Activated CD8-positive, alpha-beta T cell treated with anti-CD3 and anti-CD28 coated beads for 36 hours (primary cell): Measurements from ENCODE around the gene C9. TPM values are rescaled to one million over a fixed set of nuclear protein-coding genes. Genes with fewer than 3 reads are reported as not detected.

Source experiments
- ATAC-seq: fragments of 200-7000 bp; cut with Tn5 transposase; one replicate; pipeline ENCODE4 v1.10.0; 2021; ENCODE audit warnings: mild to moderate bottlenecking, moderate library complexity
- CTCF ChIA-PET: fragments of 350-600 bp; sonication (Branson Sonifier 250); formaldehyde crosslinking; loops from one replicate; lab custom pipeline; 2021; ENCODE audit warnings: antibody characterized with exemption; lab: Charles Lee
- POLR2A ChIA-PET: fragments of 350-600 bp; sonication (Branson Sonifier 250); formaldehyde crosslinking; loops from one replicate; lab custom pipeline; 2021; ENCODE audit warnings: antibody characterized with exemption; lab: Charles Lee
- DNase-seq: peaks from one replicate; pipeline ENCODE4 v3.0.0-alpha.2; 2020
- H3K27ac Mint-ChIP-seq: one replicate; pipeline ENCODE4 v1.8.0; 2021; ENCODE audit warnings: mild to moderate bottlenecking, mixed read lengths
- H3K27me3 Mint-ChIP-seq: one replicate; pipeline ENCODE4 v1.8.0; 2021; ENCODE audit warnings: mixed read lengths
- H3K36me3 Mint-ChIP-seq: one replicate; pipeline ENCODE4 v1.8.0; 2021; ENCODE audit warnings: low read depth, mixed read lengths
- H3K4me1 Mint-ChIP-seq: one replicate; pipeline ENCODE4 v1.8.0; 2021; ENCODE audit warnings: low read depth, mixed read lengths
- H3K4me3 Mint-ChIP-seq: one replicate; pipeline ENCODE4 v1.8.0; 2021; ENCODE audit warnings: mild to moderate bottlenecking, moderate library complexity, mixed read lengths
- H3K9me3 Mint-ChIP-seq: one replicate; pipeline ENCODE4 v1.8.0; 2021; ENCODE audit warnings: mixed read lengths
- intact Hi-C: fragments of 100-400 bp; cut with micrococcal nuclease; formaldehyde crosslinking; loops from one replicate; pipeline ENCODE4 v1.10.0; 2022
- total RNA-seq, 2 experiments: library from RNA; stranded (reverse); gene quantifications; one replicate each; pipeline ENCODE4 v1.2.3, GENCODE V29; 2021
- TF ChIP-seq, protein P1 (sequence below): fragments of 200-600 bp; IDR thresholded peaks from one replicate; pipeline ENCODE4 v1.8.0; 2022; ENCODE audit warnings: antibody characterized with exemption, mild to moderate bottlenecking

The C9 gene
- total RNA-seq, 2 experiments from 2014 or later, result not detected

DNA sequence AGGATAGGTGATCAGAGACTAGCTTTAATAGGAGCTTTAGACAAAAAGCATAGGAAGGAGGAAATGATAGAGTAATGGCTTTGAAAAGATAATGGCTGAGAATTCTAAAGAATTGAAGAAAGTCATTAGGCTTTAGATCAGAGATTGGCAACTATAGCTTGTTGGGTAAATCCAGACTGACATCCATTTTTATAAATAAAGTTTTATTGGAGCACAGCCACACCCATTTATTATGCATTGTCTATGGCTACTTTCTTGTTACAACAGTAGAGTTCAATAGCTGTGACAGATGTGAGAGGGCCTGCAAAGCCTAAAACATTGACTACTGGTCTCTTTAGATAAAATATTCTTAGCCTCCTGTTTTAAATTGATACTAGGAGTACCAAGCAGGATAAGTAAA lies 104.2 kb downstream of the C9 start:
- no peaks in the 10 kb centered on the region for H3K27me3 Mint-ChIP-seq
- DNase-seq (no peak), ATAC-seq (no peak)
- H3K27ac Mint-ChIP-seq, result no peak overlapping the region
- TF ChIP-seq, protein P1, sequence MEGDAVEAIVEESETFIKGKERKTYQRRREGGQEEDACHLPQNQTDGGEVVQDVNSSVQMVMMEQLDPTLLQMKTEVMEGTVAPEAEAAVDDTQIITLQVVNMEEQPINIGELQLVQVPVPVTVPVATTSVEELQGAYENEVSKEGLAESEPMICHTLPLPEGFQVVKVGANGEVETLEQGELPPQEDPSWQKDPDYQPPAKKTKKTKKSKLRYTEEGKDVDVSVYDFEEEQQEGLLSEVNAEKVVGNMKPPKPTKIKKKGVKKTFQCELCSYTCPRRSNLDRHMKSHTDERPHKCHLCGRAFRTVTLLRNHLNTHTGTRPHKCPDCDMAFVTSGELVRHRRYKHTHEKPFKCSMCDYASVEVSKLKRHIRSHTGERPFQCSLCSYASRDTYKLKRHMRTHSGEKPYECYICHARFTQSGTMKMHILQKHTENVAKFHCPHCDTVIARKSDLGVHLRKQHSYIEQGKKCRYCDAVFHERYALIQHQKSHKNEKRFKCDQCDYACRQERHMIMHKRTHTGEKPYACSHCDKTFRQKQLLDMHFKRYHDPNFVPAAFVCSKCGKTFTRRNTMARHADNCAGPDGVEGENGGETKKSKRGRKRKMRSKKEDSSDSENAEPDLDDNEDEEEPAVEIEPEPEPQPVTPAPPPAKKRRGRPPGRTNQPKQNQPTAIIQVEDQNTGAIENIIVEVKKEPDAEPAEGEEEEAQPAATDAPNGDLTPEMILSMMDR, result no peak
- peaks cover 2% of the 10 kb centered on the region for H3K36me3 Mint-ChIP-seq
- H3K4me1 Mint-ChIP-seq, result peaks cover 31% of the 10 kb centered on the region
- H3K4me3 Mint-ChIP-seq, result no peak overlapping the region
- ChIA-PET POLR2A (no interaction called here), CTCF (interaction anchor here (0.8 to 1.2 kb wide), 5 partner anchors 12 to 165 kb away, joined by 3 to 7 read pairs (median 3); no protein-coding TSS in a partner anchor)
- intact Hi-C loops, result no loop called here
- no peaks in the 10 kb centered on the region for H3K9me3 Mint-ChIP-seq

DNA sequence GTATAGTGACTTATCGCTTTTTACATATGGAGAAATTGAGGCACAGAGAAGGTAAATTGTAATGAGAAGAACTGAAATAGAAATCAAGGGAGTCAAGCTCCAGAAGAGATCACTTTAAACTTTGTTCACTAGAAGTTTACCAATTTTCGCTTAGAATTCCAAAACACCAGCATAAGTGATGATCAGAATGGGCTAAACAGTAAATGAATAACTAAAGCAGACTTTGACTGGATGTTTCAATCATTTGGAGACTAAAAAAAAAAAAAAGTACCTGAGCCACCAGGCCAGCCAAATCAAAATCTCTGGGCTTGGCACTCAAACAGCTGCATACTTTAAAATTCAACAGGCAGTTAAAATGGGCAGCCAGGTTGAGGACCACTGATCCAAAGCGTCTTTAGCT lies 106.7 kb downstream of the C9 start:
- Mint-ChIP-seq H3K9me3 (no peaks in the 10 kb centered on the region), H3K36me3 (no peaks in the 10 kb centered on the region), H3K27ac (no peak overlapping the region), H3K27me3 (no peaks in the 10 kb centered on the region), H3K4me3 (no peak overlapping the region), H3K4me1 (peaks cover 21% of the 10 kb centered on the region)
- ChIA-PET CTCF (interaction anchor here (0.7 to 4.4 kb wide), 6 partner anchors 10 to 73 kb away, joined by 3 to 29 read pairs (median 6); no protein-coding TSS in a partner anchor), POLR2A (interaction anchor here (0.6 kb wide), 1 partner anchor 1047 kb away, joined by 5 read pairs; no protein-coding TSS in a partner anchor)
- DNase-seq (no peak), ATAC-seq (no peak)
- intact Hi-C loops, result no loop called here
- TF ChIP-seq, protein P1, result no peak

DNA sequence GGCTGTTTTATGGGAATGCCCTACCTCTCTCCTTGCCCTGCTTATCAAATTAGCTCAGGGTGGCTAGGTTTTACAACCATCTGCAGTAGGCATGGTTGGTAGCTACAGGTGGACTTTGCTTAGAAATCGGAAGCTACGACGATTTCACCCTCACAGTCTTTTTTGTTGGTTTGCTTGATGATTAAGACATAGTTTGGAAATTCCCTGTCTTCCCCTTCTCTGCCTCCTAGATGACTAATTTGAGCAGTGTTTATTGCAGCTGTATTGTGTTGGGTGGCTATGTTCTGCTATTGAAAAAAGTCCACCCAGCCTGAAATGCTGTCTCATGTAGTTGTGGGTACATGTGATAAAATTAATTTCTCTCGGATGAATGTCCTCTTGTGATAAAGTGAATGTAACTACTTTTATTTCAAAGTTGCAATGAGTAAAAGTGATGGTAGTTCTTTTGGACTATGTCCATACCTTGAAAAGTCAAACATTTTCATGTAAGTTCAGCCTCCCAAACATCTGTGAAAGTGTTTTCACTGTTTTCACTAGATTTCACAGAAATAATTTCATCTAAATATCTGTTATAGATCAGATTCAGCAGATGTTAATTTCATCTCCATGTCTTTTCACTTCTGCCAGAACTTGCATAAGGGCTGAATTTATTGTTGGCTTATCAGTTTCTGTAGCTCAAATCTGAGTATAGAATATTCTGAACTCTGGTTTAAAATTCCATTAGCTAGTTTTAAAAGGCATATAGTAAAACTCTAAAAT lies 107.6 kb downstream of the C9 start:
- Mint-ChIP-seq H3K4me3 (peak overlapping the region; percentile 38), H3K4me1 (peaks cover 21% of the 10 kb centered on the region), H3K27me3 (no peaks in the 10 kb centered on the region), H3K27ac (peak overlapping the region; percentile 78), H3K9me3 (no peaks in the 10 kb centered on the region), H3K36me3 (no peaks in the 10 kb centered on the region)
- ChIA-PET POLR2A (interaction anchor here (0.9 kb wide), 1 partner anchor 11 kb away, joined by 3 read pairs; no protein-coding TSS in a partner anchor), CTCF (interaction anchor here (0.9 to 4.4 kb wide), 7 partner anchors 8 to 55 kb away, joined by 3 to 29 read pairs (median 6); no protein-coding TSS in a partner anchor)
- intact Hi-C loops, result loop anchor here (1.0 kb wide), 1 partner anchor 39 kb away; no protein-coding TSS in a partner anchor
- TF ChIP-seq, protein P1, result no peak
- DNase-seq, result peak; percentile 17
- ATAC-seq, result peak; percentile 92

DNA sequence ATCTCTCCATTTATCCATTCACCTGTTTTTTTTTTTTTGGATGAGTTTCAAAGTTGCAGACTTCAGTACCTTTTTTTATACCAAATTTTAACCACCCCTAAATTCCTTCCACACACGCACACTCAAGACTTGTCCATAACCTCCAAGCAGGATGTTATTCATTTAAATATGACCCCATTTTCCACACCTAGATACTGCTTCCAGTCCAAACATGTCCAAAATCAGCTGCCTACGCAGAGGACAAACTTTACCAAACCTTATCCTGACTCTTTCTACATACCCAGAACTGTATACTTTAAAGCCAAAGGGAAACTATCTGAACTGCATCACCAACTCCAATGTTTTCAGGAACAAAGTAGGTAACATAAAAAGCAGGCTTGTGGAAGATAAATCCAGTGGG lies 108.9 kb downstream of the C9 start:
- TF ChIP-seq, protein P1, result no peak
- intact Hi-C loops, result no loop called here
- Mint-ChIP-seq H3K36me3 (no peaks in the 10 kb centered on the region), H3K4me1 (peaks cover 21% of the 10 kb centered on the region), H3K9me3 (no peaks in the 10 kb centered on the region), H3K27ac (no peak overlapping the region), H3K27me3 (no peaks in the 10 kb centered on the region), H3K4me3 (no peak overlapping the region)
- ATAC-seq (no peak), DNase-seq (no peak)
- ChIA-PET POLR2A (no interaction called here), CTCF (interaction anchor here (0.9 to 4.4 kb wide), 7 partner anchors 8 to 38 kb away, joined by 3 to 29 read pairs (median 6); no protein-coding TSS in a partner anchor)

DNA sequence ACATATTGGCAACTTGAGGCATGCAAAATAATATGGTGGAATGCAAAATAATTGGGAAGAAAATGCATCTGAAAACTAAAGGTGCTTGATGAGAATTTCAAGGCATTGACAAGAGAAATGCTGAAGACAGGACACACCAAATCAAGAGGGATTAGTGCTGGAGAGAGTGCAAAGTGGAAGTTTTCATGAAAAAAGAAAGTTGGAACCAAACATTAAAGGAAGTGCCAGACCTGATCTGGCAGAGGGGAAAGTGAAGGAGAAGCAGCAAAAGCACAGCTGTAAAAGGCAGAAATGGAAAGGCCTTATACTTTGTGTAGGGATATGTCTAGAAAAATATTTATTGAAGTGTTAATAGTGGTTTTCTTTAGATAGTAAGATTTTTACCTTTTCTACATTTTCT lies 109.6 kb downstream of the C9 start:
- ChIA-PET POLR2A (no interaction called here), CTCF (interaction anchor here (1.1 to 4.4 kb wide), 5 partner anchors 8 to 37 kb away, joined by 3 to 29 read pairs (median 6); no protein-coding TSS in a partner anchor)
- Mint-ChIP-seq H3K9me3 (no peaks in the 10 kb centered on the region), H3K36me3 (peaks cover 2% of the 10 kb centered on the region), H3K27me3 (no peaks in the 10 kb centered on the region), H3K4me3 (no peak overlapping the region), H3K4me1 (peaks cover 21% of the 10 kb centered on the region), H3K27ac (no peak overlapping the region)
- no peak for DNase-seq
- intact Hi-C loops, result no loop called here
- TF ChIP-seq, protein P1, result no peak
- no peak for ATAC-seq
